ENCODE results near the gene PNPLA2.

The PNPLA2 gene

DNA sequence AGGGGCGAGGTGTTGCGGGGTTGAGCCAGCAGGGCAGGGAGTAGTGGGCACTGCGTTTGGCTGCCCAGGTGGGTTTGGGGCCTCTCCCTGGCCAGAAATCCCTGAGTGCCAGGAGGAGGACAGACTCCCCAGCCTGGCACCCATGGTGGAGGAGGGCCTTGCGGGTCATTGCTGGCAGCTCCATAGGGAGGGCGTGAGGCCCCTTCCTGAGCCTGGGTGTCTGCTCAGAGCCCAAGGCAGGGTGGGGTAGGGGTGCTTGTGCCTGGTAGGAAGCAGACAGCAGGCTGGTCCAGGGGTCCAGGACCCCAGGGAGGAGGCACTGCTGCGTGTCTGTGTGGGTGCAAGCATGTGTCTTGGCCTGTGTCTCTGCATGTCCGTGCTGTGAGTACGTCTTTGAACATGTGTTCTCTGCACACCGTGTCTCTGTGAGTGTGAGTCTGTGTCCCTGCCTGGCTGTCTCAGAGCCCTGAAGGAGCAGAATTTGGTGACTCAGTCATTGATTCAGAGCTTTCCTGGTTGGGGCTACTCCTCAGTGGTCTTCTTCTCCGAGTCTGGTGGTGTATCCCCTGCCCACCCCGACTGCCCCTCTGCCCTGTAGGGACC is 27.9 kb downstream of the PNPLA2 start:
- DNase-seq, result no peak

DNA sequence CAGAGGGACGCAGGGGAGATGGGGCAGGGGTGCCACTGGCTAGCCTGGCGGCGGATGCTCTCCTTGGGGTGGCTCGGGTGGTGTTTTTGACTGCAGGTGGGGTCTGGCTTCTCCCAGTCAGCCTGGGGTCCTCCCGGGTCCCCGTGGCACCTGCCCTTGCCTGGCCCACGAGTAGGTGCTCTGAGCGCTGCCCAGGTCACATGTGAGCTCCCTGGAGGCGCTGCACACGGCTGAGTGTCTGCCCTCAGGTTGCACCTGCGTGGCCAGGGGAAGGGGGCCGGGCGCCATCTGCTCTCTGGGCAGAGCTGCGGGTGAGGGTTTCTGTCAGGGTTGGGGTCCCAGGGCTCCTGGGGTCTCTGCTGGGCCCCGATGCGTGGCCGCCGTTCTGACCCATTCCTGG is 29.2 kb downstream of the PNPLA2 start:
- DNase-seq, result no peak

DNA sequence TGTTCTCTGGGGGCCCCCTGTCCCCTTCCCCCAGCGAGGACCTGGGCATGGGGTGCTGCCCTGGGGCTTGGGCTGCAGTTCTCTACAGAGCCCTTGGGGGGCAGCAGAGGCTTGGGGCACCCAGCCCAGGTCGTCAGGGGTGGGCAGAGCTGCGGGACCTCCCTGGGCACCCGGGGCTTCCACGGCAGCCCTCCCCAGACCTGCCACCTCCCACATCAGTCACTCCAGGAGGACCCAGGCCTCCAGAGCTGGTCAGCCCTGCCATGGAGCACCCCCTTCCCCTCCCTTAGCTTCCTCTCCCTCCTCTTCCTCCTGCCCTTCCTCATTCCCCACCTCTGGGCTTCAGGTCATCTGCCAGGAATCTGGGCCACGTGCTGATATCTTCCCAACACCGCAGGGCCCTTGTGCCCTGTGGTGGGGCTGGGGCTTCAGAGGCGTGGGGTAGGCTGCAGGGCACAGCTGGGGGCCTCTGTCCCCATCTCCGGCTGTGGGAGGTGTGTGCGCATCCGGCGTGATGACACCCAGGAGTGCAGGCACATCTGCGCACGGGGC is 29.7 kb downstream of the PNPLA2 start:
- DNase-seq, result peak; percentile 76

DNA sequence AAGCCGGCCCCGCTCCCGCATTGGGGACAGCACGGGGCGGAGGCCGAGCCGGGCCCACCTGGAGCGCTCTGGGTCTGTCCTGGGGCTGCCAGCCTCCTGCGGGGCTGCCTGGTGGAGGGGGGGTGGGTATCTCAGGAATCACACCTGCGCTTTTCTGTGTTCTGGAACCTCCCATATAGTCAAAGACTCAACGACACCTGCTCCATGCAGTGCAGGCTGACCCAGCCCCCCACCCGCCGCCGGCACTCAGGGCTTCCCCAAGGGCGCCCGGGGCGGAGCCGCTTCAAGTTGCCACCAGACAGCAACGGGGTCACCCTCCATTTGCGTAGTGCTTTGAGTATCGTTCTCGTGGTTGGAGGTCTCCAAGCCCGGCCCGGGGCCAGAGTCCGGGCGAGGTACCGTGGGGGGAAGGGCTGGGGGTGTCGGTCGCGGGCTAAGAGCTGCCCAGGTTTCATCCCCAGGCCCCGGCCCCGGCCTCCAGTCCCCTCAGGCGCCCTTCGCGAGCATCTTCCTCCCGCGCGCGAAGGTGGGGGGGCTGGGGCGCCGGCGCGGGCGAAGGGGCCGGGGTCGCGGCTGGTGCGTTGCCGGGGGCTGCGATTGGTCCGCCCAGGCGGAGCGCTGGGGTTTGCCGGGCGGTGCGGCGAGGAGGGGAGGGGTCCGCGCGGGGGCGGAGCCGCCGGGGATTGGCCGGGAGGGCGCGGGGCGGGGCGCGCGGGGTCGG is 30.6 kb downstream of the PNPLA2 start:
- DNase-seq, result no peak

DNA sequence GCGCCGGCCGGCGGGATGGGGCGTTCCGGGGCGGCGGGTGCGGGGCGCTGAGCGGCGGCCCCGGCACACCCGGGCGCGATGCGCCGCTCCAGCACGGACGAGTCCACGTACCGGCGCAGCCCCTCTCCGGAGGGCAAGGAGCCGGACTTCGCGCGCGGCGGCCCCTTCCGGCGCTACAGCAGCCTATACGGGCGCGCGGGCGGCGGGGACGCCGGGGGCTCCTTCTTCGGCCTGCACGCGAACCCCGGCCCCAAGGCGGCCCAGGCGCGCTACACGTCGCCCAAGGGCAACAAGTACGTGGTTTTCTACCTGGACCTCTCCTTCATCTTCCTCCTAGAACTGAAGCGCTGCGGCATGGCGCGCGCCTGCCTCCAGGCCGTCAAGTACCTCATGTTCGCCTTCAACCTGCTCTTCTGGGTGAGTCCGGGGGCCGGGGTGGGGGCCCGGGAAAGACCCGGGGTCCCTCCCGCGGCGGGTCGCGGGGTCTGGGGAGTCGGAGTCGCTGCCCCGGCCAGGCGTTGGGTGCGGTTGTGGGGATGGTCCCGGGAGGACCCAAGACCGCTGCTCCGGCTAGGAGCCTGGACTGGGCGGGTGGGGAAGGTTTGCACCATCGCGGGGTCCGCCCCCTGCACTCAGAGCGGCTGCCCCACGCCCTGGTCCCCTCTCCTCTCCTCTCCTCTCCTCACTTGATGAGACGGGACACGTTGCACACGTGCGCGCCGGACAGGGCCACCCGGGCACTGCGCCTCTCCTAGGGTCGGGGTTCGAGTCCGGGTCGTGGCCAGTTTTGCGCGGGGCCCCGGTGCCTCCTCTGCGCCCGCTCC is 31.4 kb downstream of the PNPLA2 start:
- no peak for DNase-seq

DNA sequence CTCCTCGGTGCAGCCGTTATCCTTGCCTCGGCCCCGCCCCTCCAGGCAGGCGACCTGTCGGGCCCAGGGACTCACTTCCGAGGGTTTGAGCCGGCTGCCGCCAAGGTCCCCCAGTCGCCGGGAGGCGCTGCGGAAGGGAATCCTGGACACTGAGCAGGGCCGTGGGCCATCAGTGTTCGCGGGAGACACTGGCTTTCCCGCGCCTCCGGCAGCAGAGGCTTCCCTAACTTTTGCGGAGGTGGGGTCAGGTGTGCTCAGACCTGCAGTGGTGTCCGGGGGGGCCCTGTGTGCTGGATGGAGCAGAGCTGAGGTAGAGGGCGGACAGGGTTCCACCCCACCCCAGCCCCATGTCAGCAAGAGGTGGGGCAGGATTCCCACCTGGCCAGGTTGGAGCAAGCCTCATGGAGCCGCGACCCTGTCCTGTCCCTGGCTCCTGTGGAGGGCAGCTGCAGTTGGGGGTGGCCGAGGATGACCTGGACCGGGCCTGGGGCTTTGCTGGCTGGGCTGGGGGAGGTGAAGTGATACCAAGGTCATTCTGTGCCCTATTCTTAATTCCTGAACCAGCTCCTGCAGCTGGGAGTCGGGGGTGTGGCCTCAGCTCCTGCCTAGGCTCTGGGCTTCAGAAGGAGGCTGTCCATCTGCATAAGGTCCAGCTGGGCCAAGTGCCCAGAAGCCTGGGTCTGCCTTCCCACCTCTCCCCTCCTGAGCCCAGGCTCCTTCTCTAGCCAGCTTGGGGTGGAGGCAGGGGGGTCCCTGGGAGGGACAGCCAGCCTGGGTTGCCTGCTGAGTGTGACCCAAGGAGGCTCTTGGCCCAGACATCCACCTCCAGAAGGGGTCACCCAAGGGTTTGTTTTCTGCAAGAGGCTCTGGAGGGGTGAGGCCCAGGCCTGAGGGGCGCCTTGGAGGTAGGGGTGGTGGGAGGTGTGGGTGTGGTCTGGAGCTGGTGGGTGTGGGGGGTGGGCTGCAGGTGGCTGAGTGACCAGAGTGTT is 32.4 kb downstream of the PNPLA2 start:
- DNase-seq, result no peak

DNA sequence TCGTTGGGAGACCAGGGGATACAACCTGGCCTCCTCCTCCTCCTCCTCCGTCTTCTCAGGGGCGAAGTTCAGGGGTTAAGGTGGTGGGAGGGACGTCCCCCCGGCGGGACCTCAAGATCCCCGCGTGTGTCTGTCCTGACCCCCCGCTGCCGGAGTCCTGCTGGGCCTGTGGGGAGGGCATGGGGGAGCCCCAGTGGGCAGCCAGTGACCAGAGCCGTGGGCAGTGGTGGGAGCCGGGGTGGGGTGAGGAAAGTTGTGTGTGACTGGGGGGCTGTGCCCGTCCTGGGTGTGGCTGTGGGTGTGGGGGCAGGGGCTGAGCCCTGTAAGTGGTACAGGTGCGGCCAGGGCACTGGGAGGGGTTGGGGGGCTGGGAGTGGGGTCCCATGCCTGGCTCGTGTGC is 34.0 kb downstream of the PNPLA2 start:
- no peak for DNase-seq

DNA sequence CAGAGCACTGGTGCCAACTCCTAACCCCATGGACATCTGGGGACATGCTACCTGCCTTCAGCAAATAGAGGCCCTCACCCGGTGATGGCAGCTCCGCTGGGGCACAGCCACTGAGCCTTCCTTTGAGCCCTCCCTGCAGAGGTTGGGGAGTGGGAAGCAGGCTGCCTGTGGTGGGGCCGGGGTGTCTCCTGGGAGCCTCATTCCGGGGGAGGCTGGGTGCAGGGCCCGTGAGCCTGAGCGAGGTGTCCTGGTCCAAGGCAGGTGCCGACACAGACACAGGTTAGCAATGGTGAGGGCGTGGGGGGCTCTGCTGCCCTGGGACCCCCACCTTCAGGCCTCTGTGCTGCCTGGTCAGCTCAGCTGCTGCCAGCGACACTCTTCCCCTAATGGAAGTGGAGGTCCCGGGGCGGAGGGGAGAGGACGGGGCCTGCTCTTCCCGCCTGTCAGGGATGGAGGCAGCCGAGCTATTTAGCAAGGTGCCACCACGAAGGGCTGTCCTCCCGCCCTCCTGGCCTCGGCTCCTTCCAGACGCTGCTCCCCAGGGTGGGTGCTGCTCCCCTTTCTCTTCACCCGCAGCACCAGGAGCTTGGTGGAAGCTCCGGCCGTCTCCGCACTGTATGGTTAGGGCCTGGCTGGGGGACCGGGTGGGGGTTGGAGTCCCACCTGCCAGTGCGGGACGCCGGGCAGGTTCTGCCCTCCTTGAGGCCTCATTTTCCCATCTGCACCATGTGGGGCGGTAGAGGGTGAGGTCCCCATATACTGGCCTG is 35.2 kb downstream of the PNPLA2 start:
- DNase-seq, result no peak

DNA sequence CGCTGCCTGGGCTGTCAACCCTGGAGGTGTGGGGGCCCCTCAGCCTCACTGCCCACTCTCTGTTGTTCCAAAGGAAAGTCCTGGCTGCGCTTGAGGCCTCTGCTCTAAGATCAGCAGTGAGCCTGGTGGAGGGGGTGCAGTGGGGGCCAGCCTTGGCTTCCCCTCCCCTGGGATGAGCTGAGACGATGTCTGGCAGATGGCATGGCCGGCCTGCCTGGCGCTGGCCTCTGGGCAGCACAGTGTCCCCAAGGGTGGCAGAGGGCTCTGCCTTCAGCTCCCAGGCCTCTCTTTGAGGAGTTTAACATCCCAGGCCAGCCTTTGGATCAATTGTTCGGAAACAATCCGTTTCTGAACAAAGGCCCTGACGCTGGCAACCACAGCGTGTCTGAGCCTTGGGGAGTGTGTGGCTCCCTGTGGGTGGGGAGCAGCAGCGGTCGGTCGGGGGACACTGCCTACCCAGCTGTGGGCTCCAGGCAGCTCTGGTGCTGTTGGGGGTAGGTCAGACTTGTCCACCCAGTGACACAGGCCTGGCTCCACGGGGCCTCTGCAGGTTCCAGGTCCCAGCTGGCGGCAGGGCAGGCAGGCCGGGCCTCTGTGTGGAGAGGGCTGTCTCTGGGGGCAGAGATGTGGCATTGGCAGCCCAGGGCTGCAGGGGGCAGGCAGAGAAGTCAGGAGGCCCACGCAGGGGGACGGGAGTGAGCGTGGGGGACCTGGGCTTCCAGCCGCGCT is 36.1 kb downstream of the PNPLA2 start:
- DNase-seq, result no peak

DNA sequence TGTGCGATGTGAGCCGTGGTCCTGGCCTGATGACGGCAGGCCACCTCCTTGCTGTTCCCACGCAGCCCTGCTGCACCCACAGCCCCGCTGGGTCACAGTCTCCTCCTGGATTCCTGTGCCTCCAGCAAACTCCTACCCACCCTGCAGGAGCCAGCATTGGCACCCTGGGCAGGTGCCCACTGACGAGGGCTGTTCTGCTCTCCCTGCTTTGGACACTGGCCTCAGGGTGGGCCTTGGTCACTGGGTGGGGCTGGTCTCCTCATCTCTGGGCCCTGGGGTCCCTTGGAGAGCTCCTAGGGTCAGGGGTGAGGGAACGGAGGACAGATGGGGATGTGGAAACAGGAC is 36.6 kb downstream of the PNPLA2 start:
- DNase-seq, result no peak

DNA sequence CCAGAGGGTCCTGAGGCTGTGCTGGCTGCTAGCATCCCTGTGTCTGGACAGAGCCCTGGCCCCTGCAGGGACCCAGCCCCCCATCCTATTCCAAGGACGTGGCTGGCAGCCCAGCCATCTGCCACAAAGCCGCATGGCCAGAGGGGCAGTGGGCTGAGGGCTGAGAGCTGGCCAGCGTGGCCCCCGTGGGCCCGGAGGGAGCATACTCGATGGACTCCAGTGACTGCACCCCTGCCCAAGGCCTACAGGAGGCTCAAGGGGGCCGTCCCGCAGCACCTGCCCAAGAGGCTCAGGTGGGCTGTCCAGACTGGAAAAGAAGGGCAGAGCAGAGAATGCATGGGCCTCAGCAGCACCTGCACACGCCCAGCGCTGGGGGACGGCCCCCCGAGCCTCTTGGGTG is 37.1 kb downstream of the PNPLA2 start:
- DNase-seq, result no peak

DNA sequence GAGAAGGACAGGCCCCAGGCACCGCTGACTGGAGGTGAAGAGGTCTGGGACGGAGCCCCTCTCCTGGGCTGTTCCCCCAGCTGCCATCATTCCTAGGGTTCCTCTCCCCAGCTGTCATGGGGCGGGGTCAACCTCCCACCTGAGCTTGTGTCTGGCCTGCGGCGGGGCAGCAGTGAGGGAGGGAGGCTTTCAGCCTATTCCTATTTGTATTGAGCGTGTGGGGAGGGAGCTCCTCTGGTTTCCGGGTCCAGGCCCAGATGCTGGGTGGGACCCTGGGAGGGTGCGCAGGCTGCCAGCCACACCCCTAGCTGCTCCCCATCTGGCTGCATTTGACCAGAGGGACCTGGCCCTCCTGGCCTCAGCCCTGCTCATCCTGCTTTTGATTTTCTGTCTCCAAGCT is 37.7 kb downstream of the PNPLA2 start:
- DNase-seq, result no peak

DNA sequence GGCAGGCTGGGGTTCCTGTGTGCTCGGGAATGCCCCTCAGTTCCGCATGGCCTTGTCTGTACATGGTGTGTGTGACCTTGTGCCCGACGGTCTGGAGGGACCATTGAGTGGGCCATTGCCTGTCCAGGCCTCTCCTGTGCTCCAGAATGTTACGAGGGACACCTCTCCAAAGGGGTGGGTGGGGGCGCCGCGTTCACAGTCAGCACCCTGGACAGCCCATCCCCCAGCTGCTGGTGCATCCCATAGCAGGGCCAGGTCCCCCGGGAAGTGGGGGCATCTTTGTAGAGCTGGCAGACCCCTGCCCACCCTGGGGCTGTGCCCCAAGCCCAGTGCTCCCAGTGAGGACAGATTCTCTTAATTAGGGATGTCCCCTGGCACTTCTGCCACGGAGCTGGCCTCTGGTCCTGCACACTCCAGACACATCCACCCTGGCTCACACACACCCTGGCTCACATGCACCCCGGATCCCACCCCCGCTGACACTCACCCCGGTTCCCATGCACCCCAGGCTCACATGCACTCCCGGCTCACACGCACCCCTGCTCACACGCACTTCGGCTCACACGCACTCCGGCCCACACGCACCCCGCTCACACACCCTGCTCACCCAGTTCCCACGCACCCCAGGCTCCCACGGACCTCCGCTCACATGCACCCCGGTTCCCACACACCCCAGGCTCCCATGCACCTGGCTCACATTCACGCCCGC is 39.5 kb downstream of the PNPLA2 start:
- no peak for DNase-seq

DNA sequence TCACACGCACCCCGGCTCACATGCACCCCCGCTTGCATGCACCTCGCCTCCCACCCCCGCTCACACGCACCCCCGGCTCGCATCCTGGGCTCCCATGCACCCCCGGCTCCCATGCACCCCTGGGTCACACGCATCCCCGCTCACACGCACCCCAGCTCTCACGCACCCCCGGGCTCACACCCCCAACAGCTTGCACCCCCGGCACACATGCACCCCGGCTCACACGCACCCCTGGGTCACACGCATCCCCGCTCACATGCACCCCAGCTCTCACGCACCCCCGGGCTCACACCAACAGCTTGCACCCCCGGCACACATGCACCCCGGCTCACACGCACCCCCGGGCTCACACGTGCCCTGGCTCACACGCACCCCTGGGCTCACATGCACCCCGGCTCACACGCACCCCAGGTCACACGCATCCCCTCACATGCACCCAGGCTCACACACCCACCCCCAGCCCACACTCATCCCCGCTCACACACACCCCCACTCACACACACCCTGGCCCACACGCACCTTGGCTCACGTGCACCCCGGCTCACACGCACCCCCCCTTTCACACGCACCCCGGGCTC is 40.1 kb downstream of the PNPLA2 start:
- no peak for DNase-seq

DNA sequence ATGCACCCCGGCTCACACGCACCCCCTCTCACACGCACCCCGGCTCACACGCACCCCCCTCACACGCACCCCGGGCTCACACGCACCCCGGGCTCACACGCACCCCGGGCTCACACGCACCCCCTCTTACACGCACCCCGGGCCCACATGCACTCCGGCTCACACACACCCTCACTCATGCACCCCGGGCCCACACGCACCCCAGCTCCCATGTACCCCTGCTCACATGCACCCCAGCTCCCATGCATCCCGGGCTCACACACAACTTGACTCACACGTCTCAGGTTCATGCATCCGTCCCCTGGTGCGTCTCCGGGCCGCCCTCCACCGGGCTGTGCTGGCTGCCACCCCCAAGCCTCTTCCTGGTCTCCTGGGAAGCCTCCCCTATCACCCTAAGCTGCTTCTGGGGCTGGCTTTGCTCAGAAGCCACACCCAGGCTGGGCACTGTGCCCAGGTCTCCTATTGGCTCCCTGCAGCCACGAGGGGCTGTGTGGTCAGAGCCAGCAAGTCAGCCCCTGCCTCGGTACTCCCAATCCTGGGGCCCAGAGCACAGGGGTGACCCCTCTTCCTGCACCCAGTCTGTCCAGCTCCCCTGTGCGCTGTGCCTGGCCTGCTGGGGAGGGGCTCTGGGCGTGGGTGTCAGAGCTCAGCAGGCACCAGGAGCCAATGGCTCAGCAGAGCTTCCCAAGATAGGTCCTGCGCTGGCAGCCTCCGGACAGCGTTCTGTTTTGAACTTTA is 40.8 kb downstream of the PNPLA2 start:
- DNase-seq, result no peak

DNA sequence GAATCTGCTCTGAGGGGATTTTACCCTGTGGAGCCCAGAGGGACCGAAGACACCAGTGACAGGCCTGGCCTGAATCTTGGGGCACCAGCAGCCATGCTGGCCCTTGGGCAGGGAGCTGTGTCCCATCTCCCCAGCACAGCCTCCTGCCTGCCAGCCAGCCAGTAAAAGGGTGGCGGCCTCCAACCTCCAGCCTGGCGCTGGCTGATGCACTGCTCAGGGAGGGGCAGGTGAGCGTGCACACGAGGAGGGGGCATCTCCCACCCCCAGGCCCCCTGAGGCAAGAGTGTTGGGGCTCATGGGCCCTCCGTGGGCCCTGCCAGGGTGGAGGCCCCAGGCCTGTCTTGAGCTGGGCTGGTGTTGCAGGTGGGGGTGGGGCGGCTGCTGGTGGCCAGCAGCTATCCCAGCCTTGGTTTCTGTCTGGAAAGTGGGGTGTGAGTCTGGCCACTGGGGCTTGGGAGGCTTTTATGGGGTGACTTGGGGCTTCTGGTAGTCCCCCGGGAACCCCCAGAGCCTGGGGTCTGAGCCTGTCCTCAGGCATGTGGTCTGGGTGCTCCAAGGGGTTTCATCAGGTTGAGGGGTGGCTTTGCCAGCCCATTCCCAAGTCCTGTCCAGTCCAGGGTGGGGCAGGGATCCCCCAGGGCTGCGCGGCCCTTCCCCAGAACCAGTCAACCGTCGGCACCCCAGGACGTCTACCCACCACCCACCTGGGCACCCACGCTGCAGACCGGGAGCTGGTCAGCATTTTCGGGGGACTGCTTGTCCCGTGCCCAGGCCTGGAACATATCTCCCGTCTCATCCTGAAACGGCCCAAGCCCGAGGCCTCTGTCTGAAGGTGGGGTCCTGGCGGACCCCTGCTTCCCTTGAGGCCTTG is 41.8 kb downstream of the PNPLA2 start:
- DNase-seq, result no peak

DNA sequence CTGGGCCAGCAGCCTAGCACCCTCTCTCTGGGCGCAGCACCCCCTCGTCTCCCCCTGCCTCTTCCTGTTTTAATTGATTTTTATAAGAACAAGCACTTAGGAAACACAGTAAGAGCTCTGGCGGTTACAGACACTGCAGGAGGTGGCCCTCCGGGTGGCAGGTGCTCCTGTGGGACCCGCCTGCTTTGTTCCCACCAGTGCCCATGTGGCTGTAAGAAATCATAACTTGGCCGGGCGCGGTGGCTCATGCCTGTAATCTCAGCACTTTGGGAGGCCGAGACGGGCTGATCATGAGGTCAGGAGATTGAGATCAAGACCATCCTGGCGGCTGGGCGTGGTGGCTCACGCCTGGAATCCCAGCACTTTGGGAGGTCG is 42.4 kb downstream of the PNPLA2 start:
- DNase-seq, result no peak

DNA sequence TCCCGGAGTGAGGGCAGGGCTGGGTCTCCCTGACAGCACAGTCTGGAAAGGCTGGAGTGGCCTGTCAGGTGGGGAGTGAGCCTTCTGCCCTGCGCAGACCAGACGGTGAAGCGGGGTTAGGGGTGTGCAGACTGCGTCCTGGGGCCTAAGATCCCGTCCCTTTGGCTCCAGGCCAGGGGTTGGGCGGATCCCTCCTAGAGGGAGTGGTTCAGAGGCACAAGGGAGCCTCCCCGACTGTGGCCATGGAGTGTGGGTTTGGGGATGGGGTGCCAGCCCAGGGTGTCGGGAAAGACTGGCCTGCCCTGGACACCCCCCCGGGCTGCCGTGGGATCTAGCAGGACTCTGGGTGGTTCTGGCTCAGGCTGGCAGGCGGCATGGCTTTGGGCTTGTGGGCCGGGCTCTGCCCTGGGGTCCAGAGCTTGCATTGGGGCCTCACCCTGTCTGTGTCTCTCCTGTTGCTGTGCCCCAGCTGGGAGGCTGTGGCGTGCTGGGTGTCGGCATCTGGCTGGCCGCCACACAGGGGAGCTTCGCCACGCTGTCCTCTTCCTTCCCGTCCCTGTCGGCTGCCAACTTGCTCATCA is 43.5 kb downstream of the PNPLA2 start:
- DNase-seq, result no peak

Data from activated CD4-positive, alpha-beta T cell treated with anti-CD3 and anti-CD28 coated beads for 48 hours (primary cell).